Measurements from ENCODE around the gene LAGE3. TPM values are rescaled to one million over a fixed set of nuclear protein-coding genes. Genes with fewer than 3 reads are reported as not detected.

The LAGE3 gene
- total RNA-seq, 1 donor from 2014 or later: 18.0 TPM

GRCh38 chrX:154517101-154517781 is 38.2 kb upstream of the LAGE3 start:
- Histone ChIP-seq H3K4me3 (peak overlapping the region; percentile 78), H3K36me3 (no peaks in the 10 kb centered on the region), H3K4me1 (peaks cover 22% of the 10 kb centered on the region), H3K27ac (replicated peaks) (peak overlapping the region; percentile 94), H3K9me3 (replicated peaks) (no peaks in the 10 kb centered on the region), H3K27me3 (ENCODE audit: low read depth) (no peaks in the 10 kb centered on the region)
- TF ChIP-seq CTCF (IDR thresholded peaks at IDR 0.05; ENCODE audit: borderline replicate concordance): no peak
- no peak for DNase-seq
- intact Hi-C loops (cut with micrococcal nuclease): no loop called here

- TF ChIP-seq CTCF (IDR thresholded peaks at IDR 0.05; ENCODE audit: borderline replicate concordance): no peak
- no peak for DNase-seq
- H3K4me3 ChIP-seq: peak overlapping the region; percentile 78
- no peaks in the 10 kb centered on the region for H3K9me3 ChIP-seq (replicated peaks)
- H3K27me3 ChIP-seq (ENCODE audit: low read depth): no peaks in the 10 kb centered on the region
- intact Hi-C loops (cut with micrococcal nuclease): no loop called here
- peak overlapping the region; percentile 94 for H3K27ac ChIP-seq (replicated peaks)
- peaks cover 22% of the 10 kb centered on the region for H3K4me1 ChIP-seq
- no peaks in the 10 kb centered on the region for H3K36me3 ChIP-seq
Observed at GRCh38 chrX:154516656-154517100, 37.6 kb upstream of the LAGE3 start.

- peak; percentile 94 for DNase-seq
- H3K4me1 ChIP-seq: peaks cover 22% of the 10 kb centered on the region
- no peaks in the 10 kb centered on the region for H3K9me3 ChIP-seq (replicated peaks)
- no peak for TF ChIP-seq CTCF (IDR thresholded peaks at IDR 0.05; ENCODE audit: borderline replicate concordance)
- intact Hi-C loops (cut with micrococcal nuclease): no loop called here
- H3K27me3 ChIP-seq (ENCODE audit: low read depth): no peaks in the 10 kb centered on the region
- H3K36me3 ChIP-seq: no peaks in the 10 kb centered on the region
- H3K27ac ChIP-seq (replicated peaks): peak within 1 kb of the TSS; percentile 94
- peak within 1 kb of the TSS; percentile 78 for H3K4me3 ChIP-seq
Observed at GRCh38 chrX:154515966-154516655, 37.0 kb upstream of the LAGE3 start, which contains the start of gene FAM3A. Gene FAM3A, minus strand, starts transcription at chrX:154516232. Its CDS starts 460 bp downstream, at chrX:154515772.

GRCh38 chrX:154515090-154515965 is 36.2 kb upstream of the LAGE3 start:
- Histone ChIP-seq H3K27me3 (ENCODE audit: low read depth) (no peaks in the 10 kb centered on the region), H3K27ac (replicated peaks) (peak overlapping the region; percentile 94), H3K9me3 (replicated peaks) (no peaks in the 10 kb centered on the region), H3K4me1 (peaks cover 22% of the 10 kb centered on the region), H3K4me3 (peak overlapping the region; percentile 78), H3K36me3 (no peaks in the 10 kb centered on the region)
- DNase-seq: no peak
- intact Hi-C loops (cut with micrococcal nuclease): no loop called here
- no peak for TF ChIP-seq CTCF (IDR thresholded peaks at IDR 0.05; ENCODE audit: borderline replicate concordance)

GRCh38 chrX:154513716-154514115 is 34.6 kb upstream of the LAGE3 start:
- H3K27me3 ChIP-seq (ENCODE audit: low read depth): no peaks in the 10 kb centered on the region
- no peak for DNase-seq
- H3K4me3 ChIP-seq: no peak overlapping the region
- peaks cover 6% of the 10 kb centered on the region for H3K36me3 ChIP-seq
- no peak overlapping the region for H3K27ac ChIP-seq (replicated peaks)
- no peak for TF ChIP-seq CTCF (IDR thresholded peaks at IDR 0.05; ENCODE audit: borderline replicate concordance)
- H3K4me1 ChIP-seq: peaks cover 22% of the 10 kb centered on the region
- H3K9me3 ChIP-seq (replicated peaks): no peaks in the 10 kb centered on the region
- intact Hi-C loops (cut with micrococcal nuclease): no loop called here

All from left ventricle myocardium inferior (tissue), 1 donor.